ACC112 (cell line): ENCODE measurements around the gene GRIA2.

Experiments used
- H2AFZ ChIP-seq: fragments of 200-600 bp; sonication (generic); one replicate; pipeline ENCODE4 v1.6.0; 2017; ENCODE audit warnings: antibody characterized with exemption, low read length; ENCODE audit not compliant: unreplicated experiment
- H3K27ac ChIP-seq: fragments of 200-600 bp; sonication (generic); 2 replicates; pipeline ENCODE4 v1.5.1; 2014; ENCODE audit warnings: low read depth, mild to moderate bottlenecking, antibody characterized with exemption, low read length, moderate library complexity
- H3K27me3 ChIP-seq: fragments of 200-600 bp; sonication (generic); 2 replicates; pipeline ENCODE4 v1.6.1; 2014; ENCODE audit warnings: mild to moderate bottlenecking, antibody characterized with exemption, low read length, moderate library complexity, mixed read lengths; ENCODE audit not compliant: insufficient read depth
- H3K36me3 ChIP-seq: fragments of 200-600 bp; sonication (generic); 2 replicates; pipeline ENCODE4 v1.6.1; 2016; ENCODE audit warnings: mild to moderate bottlenecking, antibody characterized with exemption, low read length, moderate library complexity, mixed read lengths; ENCODE audit not compliant: insufficient read depth
- H3K4me1 ChIP-seq: fragments of 200-600 bp; sonication (generic); one replicate; pipeline ENCODE4 v1.6.1; 2016; ENCODE audit warnings: low read length, mixed read lengths; ENCODE audit not compliant: insufficient read depth, unreplicated experiment, control insufficient read depth
- H3K4me3 ChIP-seq: fragments of 200-600 bp; sonication (generic); 2 replicates; pipeline ENCODE4 v1.5.1; 2014; ENCODE audit warnings: mild to moderate bottlenecking, low read depth, low read length
- H3K79me2 ChIP-seq: fragments of 200-600 bp; sonication (generic); one replicate; pipeline ENCODE4 v1.6.0; 2016; ENCODE audit warnings: low read length; ENCODE audit not compliant: control insufficient read depth, unreplicated experiment, insufficient read depth

GRIA2 gene

DNA sequence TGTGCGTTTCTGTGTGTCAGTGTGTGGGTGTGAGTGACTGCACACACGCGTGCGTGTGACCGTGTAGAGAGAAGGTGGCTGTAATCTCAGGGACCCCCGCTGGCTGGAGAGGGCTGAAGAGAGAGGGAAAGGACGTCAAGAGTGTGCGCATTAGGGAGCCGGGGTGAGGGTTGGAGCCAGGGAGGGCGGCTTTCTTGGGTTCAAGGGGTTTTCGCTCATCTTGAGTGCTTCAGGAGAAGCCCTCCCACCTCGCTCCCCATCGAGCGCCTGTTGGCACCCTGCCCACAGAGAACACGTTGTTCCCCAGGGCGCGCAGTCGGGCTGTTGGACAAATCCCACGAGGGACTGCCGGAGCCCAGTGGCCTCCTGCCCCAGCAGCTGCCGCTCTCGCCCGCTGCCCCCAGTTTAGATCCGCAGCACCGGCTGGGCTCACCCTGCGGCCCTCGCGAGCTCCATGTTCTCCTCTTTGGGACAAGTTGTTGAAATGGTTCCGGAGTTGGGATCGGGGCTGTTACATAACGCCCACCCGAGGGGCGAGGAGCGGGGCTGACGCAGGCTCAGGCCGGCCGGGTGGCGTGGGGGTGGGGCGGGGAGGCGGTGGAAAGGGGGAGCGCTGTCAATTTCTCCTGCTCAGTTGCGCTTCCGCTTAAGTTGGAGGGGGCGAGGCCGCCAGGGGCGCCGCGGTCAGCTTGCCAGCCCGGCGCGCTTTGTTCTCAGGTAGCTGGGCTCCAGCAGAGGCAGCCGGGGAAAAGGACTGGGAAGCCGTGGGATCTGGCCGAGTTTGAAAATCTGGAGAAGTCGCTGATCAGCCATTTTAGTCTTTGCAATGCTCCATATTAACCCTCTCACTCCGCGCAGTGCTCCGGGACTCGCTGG, 1.6 kb downstream of the GRIA2 start:
- H3K4me1 ChIP-seq: no peaks in the 10 kb centered on the region
- no peaks in the 10 kb centered on the region for H3K36me3 ChIP-seq
- H3K27ac ChIP-seq: no peak overlapping the region
- no peaks in the 10 kb centered on the region for H3K79me2 ChIP-seq
- H2AFZ ChIP-seq: no peak overlapping the region
- peaks cover 71% of the 10 kb centered on the region for H3K27me3 ChIP-seq
- H3K4me3 ChIP-seq: peak overlapping the region; percentile 71

DNA sequence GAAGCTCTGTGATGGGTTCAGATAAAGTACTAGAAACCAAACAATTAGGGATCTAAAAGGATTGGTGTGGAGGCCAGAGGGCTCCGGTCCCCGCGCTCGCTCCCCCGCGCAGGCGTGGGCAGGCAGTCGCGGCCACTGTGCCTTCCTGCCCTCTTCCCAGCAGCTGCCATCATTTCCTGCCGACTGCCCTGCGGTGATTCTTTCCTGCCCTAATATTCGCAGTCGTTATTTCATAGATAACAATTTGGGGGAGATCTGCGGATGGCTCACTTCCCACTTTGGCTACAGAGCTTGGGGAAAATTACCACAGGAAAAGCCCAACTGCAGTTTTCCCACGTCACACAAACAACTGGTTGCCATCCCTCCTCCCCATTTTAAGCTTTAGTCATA, 2.2 kb downstream of the GRIA2 start:
- Histone ChIP-seq H2AFZ (no peak overlapping the region), H3K4me1 (no peaks in the 10 kb centered on the region), H3K36me3 (no peaks in the 10 kb centered on the region), H3K79me2 (no peaks in the 10 kb centered on the region), H3K4me3 (peak overlapping the region; percentile 71), H3K27ac (no peak overlapping the region), H3K27me3 (peaks cover 71% of the 10 kb centered on the region)

DNA sequence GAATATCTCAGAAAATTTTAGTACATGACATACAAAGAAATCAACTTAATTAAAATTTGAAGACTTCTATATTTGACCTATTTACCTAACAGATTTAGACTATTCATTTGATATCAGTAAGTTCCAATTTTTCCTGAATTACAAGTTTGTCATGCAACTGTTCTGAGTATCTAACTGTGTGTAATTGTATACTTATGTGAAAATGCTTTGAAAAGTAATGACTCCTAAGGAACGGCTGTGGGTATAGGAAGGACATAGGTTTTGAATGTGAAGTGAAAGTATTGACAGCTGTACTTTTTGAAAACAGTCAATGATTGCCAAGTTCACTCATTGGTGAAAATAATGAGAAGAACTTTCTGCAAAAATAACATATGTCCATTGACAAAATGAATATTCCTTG, 2.9 kb downstream of the GRIA2 start:
- H3K36me3 ChIP-seq: no peaks in the 10 kb centered on the region
- no peaks in the 10 kb centered on the region for H3K4me1 ChIP-seq
- H3K27ac ChIP-seq: no peak overlapping the region
- no peak overlapping the region for H3K4me3 ChIP-seq
- no peaks in the 10 kb centered on the region for H3K79me2 ChIP-seq
- peaks cover 66% of the 10 kb centered on the region for H3K27me3 ChIP-seq
- no peak overlapping the region for H2AFZ ChIP-seq

DNA sequence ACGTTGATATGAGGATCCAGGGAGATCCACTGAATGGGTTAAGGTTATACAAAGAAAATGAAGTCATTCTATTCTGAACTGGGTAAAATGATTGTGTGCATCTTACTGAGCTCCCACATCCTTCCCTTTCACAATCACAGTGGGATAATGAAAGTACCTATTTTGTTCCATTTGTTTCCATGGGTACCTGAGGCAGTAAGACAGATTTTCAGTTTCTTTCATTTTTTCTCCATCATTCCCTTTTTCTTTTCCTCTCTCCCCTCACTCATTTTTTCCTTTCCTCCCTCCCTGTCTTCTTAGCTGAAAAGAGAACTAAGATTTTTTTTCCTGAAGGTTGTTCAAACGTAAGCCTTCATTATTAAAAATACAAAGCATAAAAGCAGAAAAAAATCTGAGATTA, 4.6 kb downstream of the GRIA2 start:
- Histone ChIP-seq H3K4me3 (no peak overlapping the region), H3K27me3 (peaks cover 62% of the 10 kb centered on the region), H3K4me1 (no peaks in the 10 kb centered on the region), H2AFZ (no peak overlapping the region), H3K36me3 (no peaks in the 10 kb centered on the region), H3K27ac (no peak overlapping the region), H3K79me2 (no peaks in the 10 kb centered on the region)

DNA sequence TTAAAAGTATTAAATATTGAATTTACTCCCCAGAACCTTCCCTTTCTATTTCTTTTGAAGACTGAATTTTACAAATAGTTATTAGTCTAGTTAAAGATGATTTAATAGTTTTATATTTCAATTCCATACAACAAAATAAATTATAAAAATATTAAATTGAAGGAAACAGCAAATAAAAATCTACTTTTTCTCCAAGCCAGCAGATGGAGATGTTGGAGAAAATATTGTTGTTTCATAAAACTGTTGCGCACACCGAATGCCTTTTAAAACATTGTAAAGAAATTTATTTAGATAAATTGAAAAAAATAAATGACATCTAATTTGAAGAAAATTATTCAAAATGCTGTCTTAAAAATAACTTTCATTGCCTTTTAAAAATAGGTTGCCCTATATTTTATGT, 5.5 kb downstream of the GRIA2 start:
- Histone ChIP-seq H3K79me2 (no peaks in the 10 kb centered on the region), H3K36me3 (no peaks in the 10 kb centered on the region), H3K4me1 (no peaks in the 10 kb centered on the region), H3K27me3 (peaks cover 55% of the 10 kb centered on the region), H2AFZ (no peak overlapping the region), H3K4me3 (no peak overlapping the region), H3K27ac (no peak overlapping the region)

DNA sequence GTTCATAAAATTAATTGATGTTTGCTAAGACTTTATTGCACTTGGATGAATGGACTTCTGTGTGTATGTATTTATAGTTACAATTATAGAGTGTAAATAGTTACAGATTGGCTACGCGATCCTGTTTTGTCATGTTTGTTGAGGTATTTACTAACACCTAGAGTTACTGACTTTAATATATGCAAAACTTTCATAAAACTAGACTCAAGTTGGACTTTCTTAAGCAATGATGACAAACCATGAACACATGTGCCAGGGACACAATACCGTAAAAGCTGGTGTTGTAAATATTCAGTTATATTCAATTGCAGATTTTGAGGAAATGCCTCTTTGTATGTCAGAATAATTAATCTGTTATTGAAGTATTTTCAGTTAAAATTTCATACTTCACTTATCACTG, 6.1 kb downstream of the GRIA2 start:
- H3K27me3 ChIP-seq: peaks cover 50% of the 10 kb centered on the region
- no peak overlapping the region for H3K27ac ChIP-seq
- H3K4me1 ChIP-seq: no peaks in the 10 kb centered on the region
- no peak overlapping the region for H2AFZ ChIP-seq
- no peak overlapping the region for H3K4me3 ChIP-seq
- no peaks in the 10 kb centered on the region for H3K36me3 ChIP-seq
- H3K79me2 ChIP-seq: no peaks in the 10 kb centered on the region

DNA sequence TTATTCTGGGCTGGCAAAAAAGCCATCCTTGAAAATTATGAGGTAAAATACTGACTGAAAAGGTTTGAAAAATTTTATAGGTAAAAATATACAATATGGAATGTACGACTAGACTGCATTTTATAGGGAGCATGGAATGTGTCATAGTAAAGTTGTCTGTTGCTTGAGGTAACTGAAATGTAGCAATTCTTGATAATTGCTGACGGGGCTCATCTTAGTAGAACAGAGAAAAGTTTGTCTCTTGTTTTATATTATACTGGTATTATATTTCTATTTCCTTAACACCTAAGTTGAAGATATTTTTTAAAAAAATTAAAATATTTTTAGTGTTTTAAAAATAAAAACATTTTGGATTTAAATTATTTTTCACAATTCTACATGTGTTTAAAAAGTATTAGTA, 11.0 kb downstream of the GRIA2 start:
- no peak overlapping the region for H3K27ac ChIP-seq
- no peak overlapping the region for H2AFZ ChIP-seq
- no peaks in the 10 kb centered on the region for H3K4me1 ChIP-seq
- H3K36me3 ChIP-seq: no peaks in the 10 kb centered on the region
- H3K27me3 ChIP-seq: peaks cover 28% of the 10 kb centered on the region
- no peak overlapping the region for H3K4me3 ChIP-seq
- H3K79me2 ChIP-seq: no peaks in the 10 kb centered on the region

DNA sequence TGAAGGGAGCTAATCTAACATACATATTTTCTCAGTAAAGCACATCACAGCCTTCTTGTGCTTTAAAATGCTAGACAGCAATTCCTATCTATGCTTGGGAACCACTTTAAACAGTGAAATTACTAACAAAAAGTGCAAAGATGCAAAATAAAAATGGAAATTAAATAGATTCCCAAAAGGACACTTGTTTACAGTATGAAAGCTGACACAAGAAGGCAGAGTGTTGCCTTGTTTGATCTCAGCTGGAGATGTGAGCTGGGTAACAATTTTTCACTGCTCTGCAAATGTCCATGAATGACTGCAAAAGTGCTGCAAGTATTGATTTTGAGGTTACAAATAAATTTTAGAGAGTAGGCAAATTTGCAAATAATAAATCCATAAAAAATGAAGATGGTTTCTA, 22.3 kb downstream of the GRIA2 start:
- peaks cover 31% of the 10 kb centered on the region for H3K27me3 ChIP-seq
- H3K27ac ChIP-seq: no peak overlapping the region
- H3K4me3 ChIP-seq: no peak overlapping the region
- no peak overlapping the region for H2AFZ ChIP-seq
- H3K36me3 ChIP-seq: no peaks in the 10 kb centered on the region
- no peaks in the 10 kb centered on the region for H3K4me1 ChIP-seq
- H3K79me2 ChIP-seq: no peaks in the 10 kb centered on the region

DNA sequence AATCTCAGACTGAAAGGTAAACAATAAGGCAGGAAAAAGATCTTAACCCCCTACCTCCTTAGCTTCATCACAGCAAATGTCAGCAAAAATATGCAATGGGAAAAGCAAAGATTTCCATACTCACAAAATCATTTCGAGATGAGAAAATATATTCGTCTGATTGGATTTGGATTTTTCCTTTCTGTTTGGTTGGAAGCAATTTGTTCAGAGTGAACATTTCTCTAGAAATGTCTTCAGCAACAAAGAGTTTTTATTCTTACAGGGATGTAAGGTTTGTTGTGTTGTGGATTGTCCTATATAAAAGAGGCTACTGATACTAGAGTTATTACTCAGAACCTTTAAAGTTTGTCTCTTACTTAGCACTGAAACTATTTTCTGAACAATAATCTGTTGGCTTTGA, 23.8 kb downstream of the GRIA2 start:
- no peaks in the 10 kb centered on the region for H3K36me3 ChIP-seq
- H3K27me3 ChIP-seq: peaks cover 20% of the 10 kb centered on the region
- no peak overlapping the region for H2AFZ ChIP-seq
- no peak overlapping the region for H3K4me3 ChIP-seq
- no peaks in the 10 kb centered on the region for H3K79me2 ChIP-seq
- H3K27ac ChIP-seq: no peak overlapping the region
- no peaks in the 10 kb centered on the region for H3K4me1 ChIP-seq

DNA sequence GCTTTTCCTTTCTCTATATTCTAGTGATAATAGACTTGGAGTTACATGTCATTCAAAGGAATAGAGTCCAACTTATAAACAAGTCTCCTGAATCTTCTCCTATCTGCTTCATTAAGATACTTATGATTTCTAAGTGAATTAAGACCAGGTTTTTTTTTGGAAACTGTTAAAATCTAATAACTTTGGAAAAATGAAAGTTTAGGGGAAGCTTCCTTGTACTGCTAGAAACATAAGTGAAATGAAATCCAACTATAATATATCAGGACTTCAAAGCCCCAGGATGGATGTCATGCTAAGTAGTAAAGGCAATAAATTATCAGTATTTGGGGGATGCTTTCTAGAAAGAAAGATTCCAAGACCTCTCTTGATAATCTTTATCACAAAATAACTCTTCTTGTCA, 24.8 kb downstream of the GRIA2 start:
- Histone ChIP-seq H3K27ac (no peak overlapping the region), H3K27me3 (peaks cover 20% of the 10 kb centered on the region), H3K4me1 (no peaks in the 10 kb centered on the region), H3K4me3 (no peak overlapping the region), H3K79me2 (no peaks in the 10 kb centered on the region), H2AFZ (no peak overlapping the region), H3K36me3 (no peaks in the 10 kb centered on the region)

DNA sequence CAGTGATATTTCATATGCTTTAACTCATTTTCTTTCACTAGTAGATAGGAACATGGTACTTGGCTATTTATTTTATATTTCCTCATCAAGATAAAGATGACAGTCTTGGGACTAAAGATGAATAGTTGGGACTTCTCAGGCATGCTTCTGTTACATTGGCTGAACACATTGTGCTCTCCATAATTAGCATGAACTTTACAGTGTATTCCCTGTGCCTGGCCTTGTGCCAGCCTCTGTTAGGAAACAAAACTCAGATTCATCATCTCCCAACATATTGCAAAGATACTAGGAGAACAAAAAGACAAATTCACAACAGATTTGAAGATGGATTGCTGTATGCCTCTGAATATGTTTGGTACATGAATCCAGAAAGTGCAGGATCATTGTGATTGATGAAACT, 26.4 kb downstream of the GRIA2 start:
- H3K79me2 ChIP-seq: no peaks in the 10 kb centered on the region
- no peak overlapping the region for H3K4me3 ChIP-seq
- peaks cover 11% of the 10 kb centered on the region for H3K27me3 ChIP-seq

More for the DNA sequence above, 26.4 kb downstream of the GRIA2 start:
- Histone ChIP-seq H3K27ac (no peak overlapping the region), H2AFZ (no peak overlapping the region), H3K4me1 (no peaks in the 10 kb centered on the region), H3K36me3 (no peaks in the 10 kb centered on the region)
